Fibroblast of villous mesenchyme (primary cell): ENCODE measurements around the gene FAM149A. TPM values are rescaled to one million over a fixed set of nuclear protein-coding genes. Genes with fewer than 3 reads are reported as not detected.

Source experiments
- DNase-seq: peaks from one replicate; pipeline ENCODE4 v3.0.0-alpha.2; 2010; ENCODE audit warnings: low read depth
- H3K4me3 ChIP-seq: 2 replicates; pipeline ENCODE4 v1.5.1; 2011; ENCODE audit warnings: low read depth, mild to moderate bottlenecking, low read length
- total RNA-seq: library from RNA; depleted of rRNA; stranded (reverse); fragments of >200 nt; gene quantifications from 2 replicates; pipeline ENCODE4 v1.2.3, GENCODE V29; 2012
- TF ChIP-seq, protein P1 (sequence below): IDR thresholded peaks from 2 replicates; pipeline ENCODE4 v1.5.1; 2012; ENCODE audit warnings: low read depth, mild to moderate bottlenecking, low read length; ENCODE audit not compliant: insufficient read depth

FAM149A gene
- total RNA-seq, 1 donor = 0.43 TPM

DNA sequence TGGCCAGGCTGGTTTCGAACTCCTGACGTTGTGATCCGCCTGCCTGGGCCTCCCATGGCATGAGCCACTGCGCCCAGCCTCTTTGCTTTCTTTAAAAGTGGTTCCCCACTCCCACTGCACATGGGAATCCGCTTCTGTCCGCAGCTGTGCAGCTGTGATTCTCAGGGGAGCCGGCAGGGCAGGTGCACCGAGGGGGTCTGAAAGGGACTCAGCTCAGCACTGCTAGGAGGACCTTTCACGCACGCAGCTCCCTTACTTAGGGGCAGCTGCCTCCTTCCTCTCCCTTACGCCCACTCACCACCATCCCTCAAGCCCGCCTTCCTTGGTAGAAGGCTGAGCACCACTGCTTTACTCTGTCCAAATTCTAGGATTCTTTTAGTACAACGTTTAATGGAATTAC is 46.4 kb downstream of the FAM149A start:
- no peak for DNase-seq
- TF ChIP-seq, protein P1, sequence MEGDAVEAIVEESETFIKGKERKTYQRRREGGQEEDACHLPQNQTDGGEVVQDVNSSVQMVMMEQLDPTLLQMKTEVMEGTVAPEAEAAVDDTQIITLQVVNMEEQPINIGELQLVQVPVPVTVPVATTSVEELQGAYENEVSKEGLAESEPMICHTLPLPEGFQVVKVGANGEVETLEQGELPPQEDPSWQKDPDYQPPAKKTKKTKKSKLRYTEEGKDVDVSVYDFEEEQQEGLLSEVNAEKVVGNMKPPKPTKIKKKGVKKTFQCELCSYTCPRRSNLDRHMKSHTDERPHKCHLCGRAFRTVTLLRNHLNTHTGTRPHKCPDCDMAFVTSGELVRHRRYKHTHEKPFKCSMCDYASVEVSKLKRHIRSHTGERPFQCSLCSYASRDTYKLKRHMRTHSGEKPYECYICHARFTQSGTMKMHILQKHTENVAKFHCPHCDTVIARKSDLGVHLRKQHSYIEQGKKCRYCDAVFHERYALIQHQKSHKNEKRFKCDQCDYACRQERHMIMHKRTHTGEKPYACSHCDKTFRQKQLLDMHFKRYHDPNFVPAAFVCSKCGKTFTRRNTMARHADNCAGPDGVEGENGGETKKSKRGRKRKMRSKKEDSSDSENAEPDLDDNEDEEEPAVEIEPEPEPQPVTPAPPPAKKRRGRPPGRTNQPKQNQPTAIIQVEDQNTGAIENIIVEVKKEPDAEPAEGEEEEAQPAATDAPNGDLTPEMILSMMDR = no peak
- no peak overlapping the region for H3K4me3 ChIP-seq

DNA sequence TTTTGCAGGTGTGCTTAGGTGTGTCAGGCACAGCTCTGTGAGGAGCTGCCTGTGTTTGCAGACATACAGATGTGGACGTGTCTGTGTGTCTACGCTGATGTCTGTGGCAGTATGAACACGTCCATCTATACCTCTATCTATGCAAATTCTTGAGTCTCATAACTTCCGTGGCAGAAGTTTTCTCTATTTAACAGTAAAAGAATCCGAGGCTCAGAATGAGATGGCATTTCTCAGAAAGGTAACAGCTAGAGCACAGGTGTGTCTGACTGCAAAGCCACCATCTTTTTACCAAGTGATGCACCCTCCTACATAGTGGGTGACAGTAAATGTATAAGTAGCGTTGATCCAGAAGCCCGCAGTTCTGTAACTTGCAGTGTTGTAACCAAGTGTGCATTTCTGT is 47.0 kb downstream of the FAM149A start:
- H3K4me3 ChIP-seq = no peak overlapping the region
- TF ChIP-seq, protein P1 = no peak
- no peak for DNase-seq

DNA sequence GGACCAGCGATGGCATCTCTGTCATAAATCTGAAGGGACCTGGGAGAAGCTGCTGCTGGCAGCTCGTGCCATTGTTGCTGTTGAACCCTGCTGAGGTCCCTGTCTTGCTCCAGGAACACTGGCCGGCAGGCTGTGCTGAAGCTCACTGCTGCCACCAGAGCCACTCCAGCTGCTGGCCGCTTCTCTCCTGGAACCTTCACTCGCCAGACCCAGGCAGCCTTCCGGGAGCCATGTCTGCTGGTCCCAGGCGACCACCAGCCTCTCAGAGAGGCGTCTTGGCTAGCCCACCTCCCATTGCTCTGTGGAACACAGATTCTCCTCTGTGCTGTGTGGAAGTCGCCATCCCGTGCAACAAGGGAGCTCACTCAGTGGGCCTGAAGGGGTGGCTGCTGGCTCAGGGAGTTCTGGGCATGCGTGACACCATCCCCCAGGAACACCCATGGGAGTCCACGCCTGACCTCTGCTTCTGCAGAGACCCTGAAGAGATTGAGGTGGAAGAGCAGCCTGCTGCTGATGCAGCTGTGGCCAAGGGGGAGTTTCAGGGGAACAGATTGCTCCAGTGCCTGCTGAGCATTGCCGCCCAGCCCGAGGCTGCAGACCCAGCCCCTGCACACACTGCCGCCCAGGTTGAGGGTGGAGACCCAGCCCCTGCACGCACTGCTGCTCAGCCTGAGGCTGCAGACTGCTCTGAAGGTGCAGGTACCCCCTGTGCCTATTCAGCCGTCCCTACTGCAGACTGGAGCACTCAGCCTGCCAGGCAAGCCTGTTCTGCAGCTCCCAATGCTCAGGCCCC is 53.7 kb downstream of the FAM149A start:
- H3K4me3 ChIP-seq = no peak overlapping the region
- no peak for DNase-seq
- TF ChIP-seq, protein P1 = no peak

DNA sequence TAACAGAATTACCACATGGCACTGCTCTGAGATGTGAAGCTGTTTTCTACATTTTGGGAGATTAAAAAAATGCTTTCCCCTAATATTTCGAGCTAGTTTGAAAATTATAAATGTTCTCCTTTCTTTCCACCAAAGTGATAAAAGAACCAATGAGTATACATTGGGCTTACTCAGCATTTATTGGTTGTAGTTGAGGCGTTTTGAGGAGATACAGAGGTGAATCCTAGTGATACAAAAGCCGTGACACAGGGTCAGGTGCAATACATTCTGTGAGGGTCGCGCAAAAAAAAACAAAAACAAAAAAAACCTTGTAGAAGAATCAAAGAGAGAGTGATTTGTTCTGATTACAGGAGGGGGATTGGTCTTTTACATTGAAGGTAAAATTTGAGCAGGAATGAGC is 54.5 kb downstream of the FAM149A start:
- DNase-seq = no peak
- TF ChIP-seq, protein P1 = no peak

DNA sequence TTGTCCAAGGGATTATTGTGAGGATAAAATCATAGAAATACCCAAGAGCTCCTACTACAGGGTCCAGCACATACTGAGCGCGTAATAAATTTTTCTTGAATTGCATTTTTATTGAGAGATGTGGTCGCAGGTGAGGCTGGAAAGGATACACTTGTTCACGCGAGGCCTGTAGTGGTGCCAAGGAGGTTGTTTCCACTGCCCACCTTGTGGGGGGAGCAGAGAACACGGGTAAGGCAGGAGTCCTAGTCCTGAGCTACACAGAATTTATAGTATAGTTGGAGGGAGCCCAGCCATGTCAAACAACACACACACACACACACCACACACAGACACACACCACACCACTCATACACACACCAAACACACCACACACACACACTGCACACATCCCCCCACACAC is 55.1 kb downstream of the FAM149A start:
- no peak for DNase-seq
- TF ChIP-seq, protein P1 = no peak

More for the DNA sequence above, 54.5 kb downstream of the FAM149A start:
- H3K4me3 ChIP-seq = no peak overlapping the region

DNA sequence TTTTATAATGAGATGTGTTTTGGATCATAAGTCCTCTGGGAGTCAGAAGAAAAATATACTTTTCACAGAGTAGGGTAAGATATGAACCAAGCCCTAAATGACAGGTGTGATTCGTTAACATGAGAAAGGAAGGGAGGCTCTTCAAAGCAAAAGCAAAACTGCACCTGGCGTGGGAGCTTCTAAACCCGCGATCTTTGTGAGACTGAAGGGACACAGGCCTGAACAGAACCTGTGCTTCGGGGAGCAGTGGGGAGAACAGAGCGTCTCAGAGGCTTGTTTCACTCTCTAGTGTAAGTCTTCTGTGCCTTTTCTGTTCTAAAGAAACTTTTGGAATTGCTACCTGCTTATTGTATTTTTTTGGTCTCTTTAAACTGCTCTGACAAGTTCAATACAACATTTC is 56.6 kb downstream of the FAM149A start:
- DNase-seq = no peak
- no peak overlapping the region for H3K4me3 ChIP-seq
- TF ChIP-seq, protein P1 = no peak

More for the DNA sequence above, 55.1 kb downstream of the FAM149A start:
- H3K4me3 ChIP-seq = no peak overlapping the region
